GM19239 (cell line): ENCODE data around the gene AMER2.
"Not testable (repeated sequence)": the region's sequence is repeated elsewhere in the genome, so short reads cannot be mapped to it uniquely, and the experiment has no call there.

Experiments
- DNase-seq: peaks from one replicate; pipeline ENCODE4 v3.0.0; 2011; ENCODE audit warnings: low spot score; ENCODE audit not compliant: insufficient read length
- FAIRE-seq: peaks from 2 replicates; lab custom pipeline; 2011; peaks lifted over from hg19 to GRCh38; lab: Jason Lieb, UNC

AMER2 gene

GRCh38 chr13:25181597-25181996 lies 9.5 kb upstream of the AMER2 start:
- FAIRE-seq (no peak), DNase-seq (no peak)

- FAIRE-seq (peak; percentile 76), DNase-seq (no peak)
Observed at GRCh38 chr13:25180775-25181537, 8.9 kb upstream of the AMER2 start.

DNA sequence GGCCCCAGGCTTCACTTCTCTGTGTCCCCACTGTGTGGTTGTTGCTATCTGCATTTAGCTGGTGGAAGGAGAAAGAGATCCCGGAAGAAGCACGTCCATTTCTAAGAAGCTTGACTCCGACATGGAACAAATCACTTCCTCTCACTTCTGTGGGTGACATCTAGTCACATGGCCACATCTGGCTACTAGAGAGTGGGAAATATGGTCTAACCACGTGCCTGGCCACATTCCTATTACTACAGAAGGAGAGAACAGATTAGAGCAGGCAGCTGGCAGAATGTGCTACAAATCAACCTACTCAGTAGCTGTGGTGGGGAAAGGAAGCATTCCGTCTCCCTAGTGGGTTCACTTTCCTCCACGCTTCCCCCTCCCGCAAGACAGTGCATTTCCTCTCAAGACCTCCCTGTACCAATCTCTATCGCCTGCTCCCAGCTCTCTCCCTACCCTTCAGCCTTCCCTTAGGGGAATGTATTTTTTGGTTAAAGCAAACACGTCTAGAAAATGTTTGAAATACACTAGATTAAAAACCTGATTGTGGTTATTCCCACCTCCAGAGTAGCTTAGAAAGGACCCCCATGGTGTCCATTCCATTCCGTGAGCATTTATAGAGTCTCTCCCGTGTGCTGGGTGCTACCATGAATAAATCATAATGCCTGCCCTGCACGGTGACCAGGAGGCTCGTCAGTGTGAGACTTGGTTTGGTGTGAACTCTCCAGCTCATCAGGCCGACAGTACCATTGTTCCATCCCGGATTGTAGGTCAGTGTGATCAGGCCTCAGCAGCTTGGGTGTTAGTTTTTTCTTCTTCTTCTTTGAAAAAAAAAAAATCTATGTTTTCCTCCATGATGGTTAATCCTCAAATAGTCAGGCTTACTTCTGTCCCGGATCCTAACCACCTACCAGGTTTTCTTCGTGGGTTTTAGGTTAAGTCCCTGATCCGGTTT lies 8.0 kb upstream of the AMER2 start:
- peak; percentile 66 for FAIRE-seq
- no peak for DNase-seq

- no peak for DNase-seq
- no peak for FAIRE-seq
Observed at GRCh38 chr13:25179011-25179410, 6.9 kb upstream of the AMER2 start.

DNA sequence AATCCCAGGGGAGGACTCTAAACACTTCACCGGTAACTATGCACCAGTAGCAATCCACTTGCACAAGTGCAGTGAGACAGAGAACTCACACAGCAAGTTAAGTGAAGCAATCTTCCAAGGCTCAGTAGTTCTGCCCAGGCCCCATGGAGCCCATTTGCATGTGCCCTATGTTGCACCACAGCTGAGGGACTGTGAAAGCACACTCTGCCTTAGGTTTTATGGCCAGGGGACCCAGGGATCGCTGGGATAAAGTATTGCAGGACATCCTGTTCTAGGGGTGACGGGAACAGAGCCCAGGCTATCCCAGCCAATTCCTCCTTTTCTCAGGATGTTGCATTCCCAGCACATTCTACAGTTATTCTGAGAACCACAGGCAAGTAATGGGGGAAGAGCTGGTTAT lies 6.0 kb upstream of the AMER2 start:
- no peak for FAIRE-seq

GRCh38 chr13:25177636-25178035 lies 5.5 kb upstream of the AMER2 start:
- no peak for DNase-seq
- no peak for FAIRE-seq

More for the DNA sequence above, 6.0 kb upstream of the AMER2 start:
- no peak for DNase-seq

GRCh38 chr13:25177012-25177411 lies 4.9 kb upstream of the AMER2 start:
- DNase-seq (no peak), FAIRE-seq (no peak)

- no peak for DNase-seq
- no peak for FAIRE-seq
Observed at GRCh38 chr13:25175431-25175830, 3.3 kb upstream of the AMER2 start.

- DNase-seq (no peak), FAIRE-seq (no peak)
Observed at GRCh38 chr13:25175026-25175425, 2.9 kb upstream of the AMER2 start.

- no peak for FAIRE-seq
- no peak for DNase-seq
Observed at GRCh38 chr13:25174304-25174703, 2.2 kb upstream of the AMER2 start.

DNA sequence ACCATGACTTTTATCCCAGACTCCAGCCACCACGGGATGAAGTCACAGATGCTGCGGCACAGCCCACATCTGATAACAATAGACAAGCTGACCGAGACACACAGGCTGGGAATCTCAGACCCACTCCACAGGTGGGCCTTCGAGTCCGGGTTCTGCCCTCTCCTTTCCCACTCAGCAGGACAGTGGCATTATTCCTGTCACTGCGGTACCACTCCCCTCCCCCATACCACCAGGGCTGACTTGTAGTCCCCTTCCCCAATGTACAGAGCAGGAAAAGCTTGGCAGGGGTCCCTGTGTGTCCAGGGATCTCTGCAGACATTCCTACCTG lies 179 bp upstream of the AMER2 start:
- FAIRE-seq: no peak
- DNase-seq: no peak

- DNase-seq: no peak
- FAIRE-seq: no peak
Observed at GRCh38 chr13:25171170-25171516, 945 bp downstream of the AMER2 start.

DNA sequence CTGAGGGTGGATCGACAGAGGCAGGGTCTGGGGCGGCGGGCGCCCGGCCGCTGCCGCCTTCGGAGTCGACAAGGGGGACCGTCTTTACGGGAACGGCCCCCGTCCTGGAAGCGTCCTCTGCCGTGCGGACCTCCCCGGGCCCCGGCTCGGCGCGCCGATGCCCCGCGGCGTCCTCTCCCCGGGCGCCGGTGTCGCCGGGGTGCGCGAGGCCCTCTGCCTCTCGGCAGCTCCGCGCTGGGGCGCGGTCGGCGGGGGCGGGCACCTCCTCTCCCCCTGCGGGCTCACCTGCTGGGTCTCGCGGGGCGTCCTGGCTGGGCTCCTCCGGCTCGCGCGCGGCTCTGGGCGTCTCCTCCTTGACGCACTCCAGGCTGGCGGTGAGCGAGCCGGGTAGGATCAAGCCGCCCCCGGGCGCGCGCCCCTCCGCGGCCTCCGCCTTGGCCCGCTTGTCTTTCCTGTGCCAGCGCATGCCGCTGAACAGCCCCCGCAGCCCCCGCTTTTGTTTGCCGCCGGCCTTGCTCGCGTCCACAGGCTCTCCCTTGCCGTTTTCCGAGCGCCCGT lies 1.5 kb downstream of the AMER2 start:
- no peak for DNase-seq
- FAIRE-seq: no peak

GRCh38 chr13:25169951-25170553 lies 2.0 kb downstream of the AMER2 start:
- DNase-seq (no peak), FAIRE-seq (no peak)

DNA sequence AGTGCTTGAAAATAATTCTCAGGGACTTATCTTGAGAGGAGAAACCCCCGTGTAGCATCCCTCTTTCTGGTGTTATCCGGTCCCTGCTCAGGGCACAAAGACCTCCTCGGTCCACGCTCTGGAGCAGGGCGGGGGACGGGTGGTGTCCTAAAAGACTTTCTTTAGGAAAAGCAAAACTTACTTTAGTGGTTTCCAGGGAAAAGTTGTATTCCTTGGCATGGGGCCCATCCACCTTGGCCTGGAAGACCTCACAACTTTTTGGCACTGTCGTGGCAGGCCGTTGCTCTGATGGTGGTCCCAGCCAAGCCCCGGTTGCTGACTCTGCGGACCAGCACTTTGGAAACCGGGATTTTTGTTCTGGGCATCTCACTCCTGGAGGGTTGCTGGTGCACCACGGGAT lies 2.7 kb downstream of the AMER2 start:
- no peak for DNase-seq

GRCh38 chr13:25168790-25169189 lies 3.3 kb downstream of the AMER2 start:
- DNase-seq (no peak), FAIRE-seq (no peak)

More for the DNA sequence above, 2.7 kb downstream of the AMER2 start:
- no peak for FAIRE-seq

DNA sequence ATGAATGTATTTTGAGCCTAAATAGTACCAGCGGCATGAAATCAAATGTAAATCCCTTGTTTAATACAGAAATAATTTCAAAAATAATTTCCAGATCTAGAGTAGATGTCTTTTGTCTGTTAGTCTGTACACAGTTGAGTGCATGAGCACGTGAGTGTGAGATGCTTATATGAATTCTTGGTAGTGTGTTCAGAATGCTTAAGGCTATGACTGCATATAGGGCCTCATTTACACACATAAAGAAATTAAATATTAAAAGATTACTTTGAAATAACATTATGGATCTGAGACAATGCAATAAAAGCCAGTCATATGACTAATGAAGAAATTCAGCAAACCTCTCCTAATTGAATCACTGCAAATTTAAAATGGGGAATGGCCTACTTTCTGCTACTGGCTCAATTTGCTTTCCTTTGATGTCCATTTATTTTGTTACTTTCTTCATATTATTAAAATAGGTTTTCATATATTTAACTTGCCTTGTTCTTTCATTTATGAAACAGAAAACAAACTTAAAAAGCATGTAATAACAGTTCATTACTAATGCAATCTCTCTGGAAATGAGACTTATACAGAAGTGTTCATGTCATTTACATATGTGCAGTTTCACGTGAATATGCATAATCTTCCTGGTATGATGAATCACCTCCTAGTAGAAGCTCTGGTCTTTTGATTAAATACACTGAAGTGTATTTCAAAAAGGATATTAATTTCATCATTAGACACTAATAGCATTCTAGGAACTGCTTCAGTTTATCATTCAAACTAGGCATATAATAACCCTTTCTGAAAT lies 4.5 kb downstream of the AMER2 start:
- FAIRE-seq (no peak), DNase-seq (no peak)

- DNase-seq: no peak
- no peak for FAIRE-seq
Observed at GRCh38 chr13:25166306-25166705, 5.8 kb downstream of the AMER2 start.

DNA sequence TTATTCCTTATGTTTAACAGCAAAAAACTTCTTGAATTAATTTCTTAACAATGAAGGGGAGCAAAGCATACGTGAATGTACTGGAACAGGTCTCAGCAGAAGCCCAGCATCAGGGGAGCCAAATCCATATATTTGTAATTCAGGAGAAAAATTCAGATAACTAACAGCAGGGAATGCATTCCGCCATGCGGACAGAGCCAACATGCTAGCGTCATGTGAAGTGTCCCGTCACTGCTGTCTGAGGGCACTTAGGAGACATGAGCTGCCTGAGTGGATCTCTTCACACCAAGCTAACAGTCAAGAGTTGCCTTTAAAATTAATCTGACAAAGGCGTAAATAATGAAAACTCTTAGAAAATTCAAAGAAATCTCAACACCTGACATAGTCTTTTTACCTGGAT lies 6.4 kb downstream of the AMER2 start:
- DNase-seq: no peak
- FAIRE-seq: no peak

DNA sequence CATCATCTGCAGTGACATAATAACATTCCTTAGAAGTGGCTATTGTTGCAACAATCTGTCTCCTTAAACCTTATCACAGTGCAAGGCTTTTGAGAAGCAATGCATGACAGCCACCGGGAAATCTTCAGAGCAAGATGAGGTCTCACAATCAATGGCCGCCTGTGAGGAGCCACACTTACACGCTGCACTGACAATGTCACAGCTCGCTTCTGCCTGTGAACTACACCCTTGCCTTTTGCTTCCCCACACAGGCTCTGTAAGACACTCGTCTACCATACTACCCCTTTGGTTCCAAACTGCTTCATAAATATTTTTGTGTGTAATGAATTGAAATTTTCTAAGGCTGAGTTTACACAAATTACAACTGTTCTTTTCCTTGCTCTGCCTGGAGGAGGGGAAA lies 6.9 kb downstream of the AMER2 start:
- DNase-seq, FAIRE-seq: not testable (repeated sequence)
